GM12878 (cell line): ENCODE data around the gene ZBTB49. TPM values are rescaled to one million over a fixed set of nuclear protein-coding genes. Genes with fewer than 3 reads are reported as not detected.

Source experiments
- ATAC-seq: fragments of 200-7000 bp; cut with Tn5 transposase; 3 replicates; pipeline ENCODE4 v1.9.1; 2020; ENCODE audit warnings: mild to moderate bottlenecking, moderate library complexity
- BruUV-seq: library from RNA; stranded (reverse); fragments of 400-500 nt; replicated peaks from 2 replicates; lab custom pipeline; 2021; lab: Mats Ljungman, UMichigan
- CTCF ChIA-PET: fragments of 300-600 bp; sonication (Branson Sonifier 250); formaldehyde crosslinking; extraction: SDS; loops from one replicate; lab custom pipeline; 2021; ENCODE audit warnings: inconsistent platforms; lab: Yijun Ruan, JAX
- POLR2A ChIA-PET: fragments of 350-600 bp; formaldehyde crosslinking; extraction: SDS; loops from one replicate; lab custom pipeline; 2021; ENCODE audit warnings: inconsistent platforms; lab: Charles Lee
- RAD21 ChIA-PET: fragments of 300-600 bp; sonication (Branson Sonifier 250); formaldehyde crosslinking; loops from one replicate; lab custom pipeline; 2023; ENCODE audit warnings: antibody characterized with exemption; ENCODE audit not compliant: unreplicated experiment; lab: Charles Lee
- SMC1A ChIA-PET: fragments of 300-600 bp; sonication (Branson Sonifier 250); formaldehyde crosslinking; loops from one replicate; lab custom pipeline; 2023; ENCODE audit not compliant: unreplicated experiment, uncharacterized antibody; lab: Charles Lee
- DNase-seq: peaks from one replicate; pipeline ENCODE4 v3.0.0-alpha.2; 2011; ENCODE audit warnings: low read depth, low spot score
- FAIRE-seq: peaks from 3 replicates; lab custom pipeline; 2011; peaks lifted over from hg19 to GRCh38; lab: Jason Lieb, UNC
- H2AFZ ChIP-seq: 2 replicates; pipeline ENCODE4 v1.6.0; 2011; ENCODE audit warnings: low read depth, low read length, control low read depth; ENCODE audit not compliant: control insufficient read depth
- H3K27ac ChIP-seq: 2 replicates; pipeline ENCODE4 v1.5.1; 2011; ENCODE audit warnings: control low read depth; ENCODE audit not compliant: control insufficient read depth, insufficient read depth
- H3K27me3 ChIP-seq, 2 experiments: replicated peaks in 1 of 2; 2 replicates each; pipeline versions ENCODE4 v1.6.0 to v1.6.1; 2011; ENCODE audit warnings: low read length in 1 of 2; ENCODE audit not compliant: control insufficient read depth in 2 of 2, insufficient read depth in 2 of 2
- H3K36me3 ChIP-seq, 2 experiments: 2 replicates each; pipeline ENCODE4 v1.5.1; 2011; ENCODE audit warnings: low read length in 1 of 2; ENCODE audit not compliant: control insufficient read depth in 2 of 2, insufficient read depth in 2 of 2
- H3K4me1 ChIP-seq: 2 replicates; pipeline ENCODE4 v1.6.1; 2011; ENCODE audit warnings: mild to moderate bottlenecking, low read length, moderate library complexity, mixed read lengths; ENCODE audit not compliant: control insufficient read depth, insufficient read depth
- H3K4me2 ChIP-seq: 2 replicates; pipeline ENCODE4 v1.6.0; 2011; ENCODE audit warnings: control low read depth; ENCODE audit not compliant: control insufficient read depth, insufficient read depth
- H3K4me3 ChIP-seq: fragments of 200-600 bp; sonication (generic); 2 replicates; pipeline ENCODE4 v1.5.1; 2016
- H3K79me2 ChIP-seq: 2 replicates; pipeline ENCODE4 v1.6.0; 2011; ENCODE audit warnings: low read length; ENCODE audit not compliant: control insufficient read depth, insufficient read depth
- H3K9ac ChIP-seq: 2 replicates; pipeline ENCODE4 v1.8.0; 2011; ENCODE audit warnings: low read length, control low read depth, mixed read lengths; ENCODE audit not compliant: control insufficient read depth, insufficient read depth
- H3K9me3 ChIP-seq: replicated peaks from 3 replicates; pipeline ENCODE4 v1.5.1; 2011; ENCODE audit warnings: mild to moderate bottlenecking, low read length; ENCODE audit not compliant: control insufficient read depth, insufficient read depth
- H4K20me1 ChIP-seq: 2 replicates; pipeline ENCODE4 v1.6.0; 2011; ENCODE audit not compliant: control insufficient read depth, insufficient read depth
- IRF3 ChIP-seq: fragments of 450-650 bp; IDR thresholded peaks from 2 replicates; pipeline ENCODE4 v1.6.1; 2014; ENCODE audit warnings: mild to moderate bottlenecking
- MEF2B ChIP-seq: fragments of 450-650 bp; IDR thresholded peaks from 2 replicates; pipeline ENCODE4 v1.6.1; 2018; ENCODE audit warnings: mild to moderate bottlenecking, moderate library complexity; ENCODE audit not compliant: partially characterized antibody, poor library complexity, severe bottlenecking
- NFXL1 ChIP-seq: fragments of 450-650 bp; IDR thresholded peaks from 2 replicates; pipeline ENCODE4 v1.6.1; 2017; ENCODE audit warnings: antibody characterized with exemption, mild to moderate bottlenecking, borderline replicate concordance
- NKRF ChIP-seq: fragments of 450-650 bp; conservative IDR thresholded peaks from 2 replicates; pipeline ENCODE4 v1.6.1; 2017; ENCODE audit warnings: mild to moderate bottlenecking, moderate library complexity
- RAD51 ChIP-seq: fragments of 450-650 bp; IDR thresholded peaks from 2 replicates; pipeline ENCODE4 v1.6.1; 2016; ENCODE audit warnings: moderate library complexity, mild to moderate bottlenecking, inconsistent platforms
- REST ChIP-seq: IDR thresholded peaks from 2 replicates; pipeline ENCODE4 v1.6.1; 2012; ENCODE audit warnings: mild to moderate bottlenecking, low read depth, low read length
- SUPT20H ChIP-seq: IDR thresholded peaks from 2 replicates; pipeline ENCODE4 v1.6.1; 2011; ENCODE audit warnings: low read depth, mild to moderate bottlenecking, low read length, moderate library complexity, borderline replicate concordance; ENCODE audit not compliant: control insufficient read depth
- ZNF592 ChIP-seq: fragments of 450-650 bp; IDR thresholded peaks from 2 replicates; pipeline ENCODE4 v1.6.1; 2017; ENCODE audit warnings: mild to moderate bottlenecking, moderate library complexity
- WGBS: methylation state at CpG from one replicate; pipeline ENCODE4 v1.1.6; 2016; ENCODE audit warnings: low lambda C conversion rate; ENCODE audit not compliant: insufficient replicate concordance, insufficient coverage; ENCODE audit errors: missing lambda C conversion rate; 5-methylcytosine and 5-hydroxymethylcytosine counted together
- in situ Hi-C: fragments of 300-500 bp; cut with MboI; formaldehyde crosslinking; loops from 9 replicates; pipeline ENCODE4 v1.14.3; 2018; ENCODE audit warnings: mixed read lengths
- intact Hi-C: fragments of 100-400 bp; cut with micrococcal nuclease; formaldehyde crosslinking; loops from one replicate; pipeline ENCODE4 v1.14.2; 2022; ENCODE audit not compliant: unreplicated experiment
- polyA plus RNA-seq, 11 experiments: library from polyadenylated mRNA; depleted of rRNA in 4 of 11; unstranded in 6 of 11; stranded (reverse) in 5 of 11; fragments of >200 nt; fragmentation: Nextera tagmentation in 4 of 11; fragmentation: Illumina TruSeq in 1 of 11; extraction: Ambion mirVana in 4 of 11; extraction: Trizol in 1 of 11; gene quantifications; 1 replicate in 1 of 11; 2 replicates in 10 of 11; pipeline versions ENCODE4 v1.2.1 to v1.2.3, GENCODE V29; 2011 to 2016; ENCODE audit warnings: inconsistent platforms in 2 of 11, missing spikeins in 2 of 11, low read depth in 1 of 11
- total RNA-seq, 4 experiments: library from RNA; depleted of rRNA in 3 of 4; stranded (reverse); fragments of >200 nt in 3 of 4; fragmentation: Illumina TruSeq in 1 of 4; extraction: Trizol in 1 of 4; gene quantifications; 2 replicates each; pipeline versions ENCODE4 v1.2.1 to v1.2.3, GENCODE V29; 2013 to 2021

Gene ZBTB49
- total and polyA plus RNA-seq, 10 of the 15 experiments (the other 5 are each of a cell fraction or from before 2014, with no cell fraction given), result 0.37 to 4.8 (median 4.1) TPM

GRCh38 chr4:4368809-4369580 lies 78.9 kb downstream of the ZBTB49 start:
- no peak overlapping the region for H3K4me2 ChIP-seq
- intact Hi-C loops, result no loop called here
- no peaks in the 10 kb centered on the region for H3K36me3 ChIP-seq
- in situ Hi-C loops, result no loop called here
- H4K20me1 ChIP-seq, result no peaks in the 10 kb centered on the region
- no TSS peak for BruUV-seq
- FAIRE-seq, result no peak
- no peak overlapping the region for H3K9ac ChIP-seq
- no peak for DNase-seq
- H3K9me3 ChIP-seq, result no peaks in the 10 kb centered on the region; the same call in 2 of the 3 replicates
- 25% methylated on average over 11 of the region's 11 CpGs for WGBS
- H3K27me3 ChIP-seq, result no peaks in the 10 kb centered on the region; a peak in 1 of 4 replicates
- H2AFZ ChIP-seq, result no peak overlapping the region
- no peak for ATAC-seq
- CTCF ChIA-PET, result no interaction called here
- SMC1A ChIA-PET, result no interaction called here
- H3K79me2 ChIP-seq, result no peaks in the 10 kb centered on the region
- RAD21 ChIA-PET, result no interaction called here
- POLR2A ChIA-PET, result no interaction called here
- H3K4me3 ChIP-seq, result no peak overlapping the region
- H3K27ac ChIP-seq, result no peak overlapping the region
- no peaks in the 10 kb centered on the region for H3K4me1 ChIP-seq
- TF ChIP-seq RAD51, result no peak
- no peak for TF ChIP-seq NKRF
- TF ChIP-seq IRF3, result no peak
- TF ChIP-seq MEF2B, result no peak
- no peak for TF ChIP-seq REST
- TF ChIP-seq SUPT20H, result no peak
- TF ChIP-seq ZNF592, result no peak
- TF ChIP-seq NFXL1, result no peak
